GM19372 (cell line): ENCODE measurements around the gene ATOSA.

Experiments
- ATAC-seq: cut with Tn5 transposase; IDR thresholded peaks from one replicate; pipeline ENCODE4 v1.9.1; 2021; ENCODE audit warnings: mild to moderate bottlenecking, low read depth, moderate library complexity; ENCODE audit not compliant: unreplicated experiment

The ATOSA gene

DNA sequence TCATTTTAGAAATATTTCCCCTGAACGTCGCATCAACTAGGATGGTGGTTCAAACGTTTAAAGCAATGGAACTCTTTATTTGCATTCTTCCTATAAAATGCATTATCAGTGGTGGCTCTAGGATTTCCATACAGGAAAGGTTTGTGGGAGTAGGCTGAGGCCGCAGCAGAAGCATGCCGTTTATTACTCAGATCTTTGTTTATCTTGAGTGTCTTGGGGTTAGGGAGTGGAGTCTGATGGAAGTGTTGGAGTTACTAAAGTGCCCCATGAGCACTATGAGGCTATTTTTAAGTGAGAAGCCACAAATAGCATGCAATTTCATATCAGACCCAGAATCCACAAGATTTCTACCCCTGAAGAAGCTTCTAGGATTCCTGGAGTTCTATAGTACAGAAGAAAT, 26.2 kb downstream of the ATOSA start:
- ATAC-seq: no peak

DNA sequence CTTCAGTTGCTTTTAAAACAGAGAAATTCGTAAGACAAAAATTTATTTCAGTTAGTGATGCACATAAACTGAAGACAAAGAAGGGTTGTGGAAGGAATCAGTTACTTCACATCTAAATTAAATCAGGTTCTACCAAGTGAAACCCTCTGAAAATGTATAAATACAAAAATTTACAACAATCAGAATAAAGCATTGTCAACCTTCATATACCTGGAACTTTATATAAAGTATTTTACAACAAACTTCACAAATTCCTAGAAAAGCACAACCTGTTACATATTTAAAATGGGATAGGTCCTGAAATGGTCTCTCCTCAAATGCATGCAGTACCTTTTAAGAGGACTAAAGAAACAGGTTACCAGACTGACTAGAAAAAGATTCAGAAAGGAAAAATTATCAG, 26.9 kb downstream of the ATOSA start:
- no peak for ATAC-seq

DNA sequence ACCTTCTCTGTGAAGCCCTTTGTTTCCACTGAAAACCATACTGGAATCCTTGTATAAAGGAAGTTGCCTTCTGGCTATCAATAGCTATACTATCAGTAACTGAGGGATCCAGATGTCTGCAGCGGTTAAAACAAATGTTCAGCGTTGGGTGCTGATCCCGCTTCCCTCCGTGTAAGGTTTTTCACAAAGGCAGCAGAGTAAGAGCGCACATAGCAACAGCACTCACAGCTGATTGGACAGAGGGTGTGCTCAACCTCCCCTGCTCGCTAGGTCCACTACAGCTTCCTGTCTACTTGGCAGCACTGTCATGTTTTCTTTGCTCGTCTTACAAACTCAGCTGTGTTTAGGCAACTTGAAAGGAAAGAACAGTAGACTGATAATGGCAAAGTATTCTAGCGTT, 27.3 kb downstream of the ATOSA start:
- no peak for ATAC-seq

DNA sequence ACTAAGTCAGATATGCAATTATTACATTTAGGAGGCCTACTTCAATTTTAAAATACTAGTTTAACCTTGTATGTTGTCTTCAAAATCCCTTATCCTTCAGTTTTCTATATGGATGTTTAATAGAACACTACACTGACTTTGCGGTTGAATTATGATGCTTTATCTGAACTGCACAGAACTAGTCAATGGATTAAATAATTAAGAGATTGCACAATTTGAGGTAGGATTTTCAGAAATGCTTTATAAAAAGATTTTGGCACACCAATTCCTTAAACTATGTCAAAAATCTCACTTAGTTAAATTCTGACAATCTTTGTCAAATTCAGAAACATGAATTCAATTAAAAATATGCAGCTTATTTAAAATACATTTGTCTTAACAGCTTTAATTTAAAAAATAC, 28.1 kb downstream of the ATOSA start:
- ATAC-seq: no peak

DNA sequence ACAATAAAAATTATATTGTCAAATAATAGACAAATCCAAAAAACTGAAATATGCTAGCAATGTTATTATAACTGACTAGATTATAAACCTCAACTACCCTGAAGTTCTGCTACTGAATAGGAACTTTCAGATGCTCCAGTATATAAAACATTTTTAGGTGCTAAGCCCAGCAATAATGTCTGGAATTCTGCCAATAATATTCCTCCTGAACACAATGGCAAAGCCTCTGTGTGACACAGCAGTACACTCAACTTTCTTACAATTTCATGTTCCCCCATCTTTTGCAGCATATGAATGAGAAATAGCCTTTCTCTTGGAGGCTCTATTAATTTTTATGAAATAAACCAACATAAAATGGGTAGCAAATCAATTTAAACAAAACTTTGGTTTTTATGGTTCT, 29.5 kb downstream of the ATOSA start:
- no peak for ATAC-seq

DNA sequence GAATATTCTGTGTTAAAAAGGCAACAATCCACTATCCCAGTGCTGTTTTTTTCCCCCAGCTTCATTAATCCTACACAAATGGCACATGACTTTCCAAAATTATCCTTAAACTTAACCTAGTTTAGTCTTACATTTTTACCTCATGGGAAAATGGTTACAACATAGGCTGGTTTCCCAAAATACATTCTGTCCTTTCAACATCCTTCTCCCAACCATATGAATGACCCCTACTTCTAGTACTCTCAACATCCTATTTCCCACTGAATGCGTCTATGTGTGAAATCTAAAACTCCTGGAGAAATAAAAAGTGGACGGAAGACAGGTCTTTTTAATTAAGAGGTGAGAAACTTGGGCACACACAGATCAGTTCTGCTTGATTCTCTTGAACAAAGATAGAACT, 33.3 kb downstream of the ATOSA start:
- ATAC-seq: no peak

DNA sequence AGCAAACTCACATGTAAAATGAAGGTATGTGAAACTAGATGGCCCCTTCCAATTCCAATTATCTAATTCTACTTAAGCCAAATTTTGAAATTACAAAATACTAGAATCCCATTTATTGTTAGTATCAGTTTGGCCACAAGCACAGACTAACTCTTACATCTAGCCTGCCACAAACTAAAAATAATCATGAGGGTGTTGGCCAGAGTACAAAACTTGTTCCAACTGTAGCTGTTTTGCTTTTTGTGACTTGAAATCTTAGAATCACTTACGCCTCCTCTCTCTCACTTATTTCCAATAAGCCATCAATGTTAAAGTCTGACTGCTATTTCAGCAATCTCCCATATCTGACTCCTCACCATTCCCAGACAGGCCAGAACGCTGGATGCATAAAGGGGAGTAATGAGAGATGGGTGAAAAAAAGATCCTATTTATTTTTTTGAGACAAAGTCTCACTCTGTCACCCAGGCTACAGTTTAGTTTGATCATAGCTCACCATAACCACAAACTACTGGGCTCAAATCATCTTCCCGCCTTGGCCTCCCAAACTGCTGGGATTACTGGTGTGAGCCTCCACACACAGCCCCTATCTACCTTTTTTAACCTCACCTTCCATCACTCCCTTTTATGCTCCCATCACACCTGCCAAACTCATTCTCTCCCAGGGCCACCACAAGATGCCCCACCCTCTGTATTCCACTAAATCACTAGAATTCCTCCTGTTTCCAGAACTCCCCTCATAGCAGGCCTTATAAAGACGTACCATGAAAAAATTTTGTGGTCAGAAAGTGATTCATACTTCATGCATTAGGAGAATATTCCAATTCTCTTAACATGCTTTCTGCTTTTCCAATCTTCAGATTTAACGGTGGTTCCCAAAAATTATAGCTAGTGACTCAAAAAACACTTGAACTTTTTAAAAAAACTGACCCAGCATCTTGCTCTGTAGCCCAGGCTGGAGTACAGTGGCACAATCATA, 36.5 kb downstream of the ATOSA start:
- no peak for ATAC-seq

DNA sequence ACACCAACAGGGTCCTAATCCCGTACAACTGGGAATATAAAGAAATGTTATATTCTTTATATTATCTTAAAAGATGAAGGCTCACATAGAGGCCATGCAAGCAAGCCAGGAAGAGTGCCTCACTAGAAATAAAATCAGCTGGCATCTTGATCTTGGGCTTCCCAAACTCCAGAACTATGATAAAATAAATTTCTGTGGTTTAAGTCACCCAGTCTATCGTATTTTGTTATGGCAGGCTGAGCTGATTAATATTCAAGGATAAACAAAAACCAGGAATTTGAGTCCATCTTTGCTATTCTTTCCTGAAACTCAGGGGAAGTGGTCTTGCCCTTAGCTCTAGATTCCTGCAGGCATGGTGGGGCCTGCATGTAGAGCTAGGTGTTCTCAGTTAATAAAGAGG, 42.7 kb downstream of the ATOSA start:
- no peak for ATAC-seq

DNA sequence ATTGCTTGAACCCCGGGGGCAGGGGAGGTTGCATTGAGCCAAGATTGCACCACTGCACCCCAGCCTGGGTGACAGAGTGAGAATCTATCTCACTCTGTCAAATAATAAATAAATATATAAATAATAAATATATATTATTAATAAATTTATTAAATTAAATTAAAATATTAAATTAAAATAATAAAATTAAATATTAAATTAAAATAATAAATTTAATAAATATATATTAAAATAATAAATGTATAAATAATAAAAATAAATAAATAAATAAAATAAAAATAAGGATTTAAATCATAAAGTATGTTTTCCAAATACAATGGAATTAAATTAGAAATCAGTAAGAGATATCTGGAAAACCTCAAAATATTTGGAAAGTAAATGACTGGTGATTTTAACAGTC, 43.3 kb downstream of the ATOSA start:
- ATAC-seq: no peak
